ENCODE results near the gene BACH1. TPM values are rescaled to one million over a fixed set of nuclear protein-coding genes. Genes with fewer than 3 reads are reported as not detected.

The BACH1 gene
- polyA plus RNA-seq, 1 of the 3 experiments (the other 2 are of a cell fraction): 18.1 TPM

GRCh38 chr21:29365661-29366265 is 67.0 kb downstream of the BACH1 start:
- H3K9ac ChIP-seq: no peak overlapping the region
- WGBS (ENCODE audit: low lambda C conversion rate): 95% methylated on average over 8 of the region's 8 CpGs
- no peak for DNase-seq
- no peak overlapping the region for H3K4me2 ChIP-seq
- ChIA-PET POLR2A (no interaction called here), CTCF (interaction anchor here (1.2 to 1.9 kb wide), 5 partner anchors 8 to 276 kb away, joined by 3 to 8 read pairs (median 7); no protein-coding TSS in a partner anchor)
- TF ChIP-seq MEF2A (IDR thresholded peaks at IDR 0.05; ENCODE audit: borderline replicate concordance, low read depth): no peak
- no peak for TF ChIP-seq RXRA (IDR thresholded peaks at IDR 0.05; ENCODE audit: borderline replicate concordance, low read depth)
- TF ChIP-seq, protein P1, sequence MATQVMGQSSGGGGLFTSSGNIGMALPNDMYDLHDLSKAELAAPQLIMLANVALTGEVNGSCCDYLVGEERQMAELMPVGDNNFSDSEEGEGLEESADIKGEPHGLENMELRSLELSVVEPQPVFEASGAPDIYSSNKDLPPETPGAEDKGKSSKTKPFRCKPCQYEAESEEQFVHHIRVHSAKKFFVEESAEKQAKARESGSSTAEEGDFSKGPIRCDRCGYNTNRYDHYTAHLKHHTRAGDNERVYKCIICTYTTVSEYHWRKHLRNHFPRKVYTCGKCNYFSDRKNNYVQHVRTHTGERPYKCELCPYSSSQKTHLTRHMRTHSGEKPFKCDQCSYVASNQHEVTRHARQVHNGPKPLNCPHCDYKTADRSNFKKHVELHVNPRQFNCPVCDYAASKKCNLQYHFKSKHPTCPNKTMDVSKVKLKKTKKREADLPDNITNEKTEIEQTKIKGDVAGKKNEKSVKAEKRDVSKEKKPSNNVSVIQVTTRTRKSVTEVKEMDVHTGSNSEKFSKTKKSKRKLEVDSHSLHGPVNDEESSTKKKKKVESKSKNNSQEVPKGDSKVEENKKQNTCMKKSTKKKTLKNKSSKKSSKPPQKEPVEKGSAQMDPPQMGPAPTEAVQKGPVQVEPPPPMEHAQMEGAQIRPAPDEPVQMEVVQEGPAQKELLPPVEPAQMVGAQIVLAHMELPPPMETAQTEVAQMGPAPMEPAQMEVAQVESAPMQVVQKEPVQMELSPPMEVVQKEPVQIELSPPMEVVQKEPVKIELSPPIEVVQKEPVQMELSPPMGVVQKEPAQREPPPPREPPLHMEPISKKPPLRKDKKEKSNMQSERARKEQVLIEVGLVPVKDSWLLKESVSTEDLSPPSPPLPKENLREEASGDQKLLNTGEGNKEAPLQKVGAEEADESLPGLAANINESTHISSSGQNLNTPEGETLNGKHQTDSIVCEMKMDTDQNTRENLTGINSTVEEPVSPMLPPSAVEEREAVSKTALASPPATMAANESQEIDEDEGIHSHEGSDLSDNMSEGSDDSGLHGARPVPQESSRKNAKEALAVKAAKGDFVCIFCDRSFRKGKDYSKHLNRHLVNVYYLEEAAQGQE (IDR thresholded peaks at IDR 0.05; ENCODE audit: low read depth, low read length): no peak
- no peaks in the 10 kb centered on the region for H3K27me3 ChIP-seq (ENCODE audit: insufficient read depth)
- peaks cover 2 to 33% of the 10 kb centered on the region in 2 experiments for H3K36me3 ChIP-seq (replicated peaks in 1 of 2; ENCODE audit: control insufficient read depth in 1 of 2, insufficient read depth in 2 of 2, low read length in 1 of 2)
- H3K4me3 ChIP-seq (ENCODE audit: low read depth in 2 of 2, low read length in 1 of 2): no peak overlapping the region
- H3K79me2 ChIP-seq (ENCODE audit: insufficient read depth): no peaks in the 10 kb centered on the region
- no peak overlapping the region for H3K27ac ChIP-seq (ENCODE audit: low read depth in 2 of 2, low read length in 1 of 2)
- no peak overlapping the region for H2AFZ ChIP-seq (ENCODE audit: low read depth)
- H3K9me2 ChIP-seq: no peaks in the 10 kb centered on the region
- no peaks in the 10 kb centered on the region for H3F3A ChIP-seq (replicated peaks; ENCODE audit: insufficient read depth)
- H3K4me1 ChIP-seq (ENCODE audit: control insufficient read depth in 1 of 2, insufficient read depth in 2 of 2, low read depth in 1 of 2, low read length in 1 of 2): no peaks in the 10 kb centered on the region
- H4K20me1 ChIP-seq (ENCODE audit: insufficient read depth): no peaks in the 10 kb centered on the region
- no peaks in the 10 kb centered on the region for H3K9me3 ChIP-seq

DNA sequence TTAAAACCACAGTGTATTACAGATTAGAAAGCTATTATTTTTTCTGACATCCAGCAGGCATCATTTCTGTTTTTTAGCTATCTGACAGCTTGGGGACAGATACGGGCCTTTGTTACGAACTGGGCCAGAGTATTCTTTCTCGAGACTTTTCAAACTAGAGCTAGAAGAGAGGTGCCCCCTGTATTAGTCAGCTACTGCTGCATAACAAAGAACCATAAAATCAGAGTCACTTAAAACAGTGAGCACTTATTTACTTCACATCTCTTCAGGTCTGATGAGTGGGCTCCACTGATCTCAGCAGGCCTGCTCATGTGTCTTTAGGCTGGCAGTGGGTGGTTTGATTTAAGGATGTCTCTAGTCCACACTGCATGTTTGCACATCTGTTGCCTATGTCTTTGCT is 67.8 kb downstream of the BACH1 start:
- no peaks in the 10 kb centered on the region for H3F3A ChIP-seq (replicated peaks; ENCODE audit: insufficient read depth)
- H3K36me3 ChIP-seq (replicated peaks in 1 of 2; ENCODE audit: control insufficient read depth in 1 of 2, insufficient read depth in 2 of 2, low read length in 1 of 2): peaks cover 2 to 36% of the 10 kb centered on the region in 2 experiments
- H3K79me2 ChIP-seq (ENCODE audit: insufficient read depth): no peaks in the 10 kb centered on the region
- POLR2A ChIA-PET: no interaction called here
- H3K9ac ChIP-seq: no peak overlapping the region
- no peaks in the 10 kb centered on the region for H3K9me3 ChIP-seq
- no peak overlapping the region for H3K27ac ChIP-seq (ENCODE audit: low read depth in 2 of 2, low read length in 1 of 2)
- no peak overlapping the region for H2AFZ ChIP-seq (ENCODE audit: low read depth)
- CTCF ChIA-PET: interaction anchor here (1.5 to 1.9 kb wide), 2 partner anchors 268 to 277 kb away, joined by 3 to 7 read pairs; no protein-coding TSS in a partner anchor
- no peaks in the 10 kb centered on the region for H3K4me1 ChIP-seq (ENCODE audit: control insufficient read depth in 1 of 2, insufficient read depth in 2 of 2, low read depth in 1 of 2, low read length in 1 of 2)
- no peaks in the 10 kb centered on the region for H3K27me3 ChIP-seq (ENCODE audit: insufficient read depth)
- no peak overlapping the region for H3K4me2 ChIP-seq
- no peak for DNase-seq
- H3K4me3 ChIP-seq (ENCODE audit: low read depth in 2 of 2, low read length in 1 of 2): no peak overlapping the region
- TF ChIP-seq FOXM1 (IDR thresholded peaks at IDR 0.05; ENCODE audit: low read depth) (no peak), RCOR1 (IDR thresholded peaks at IDR 0.05; ENCODE audit: low read length) (no peak), SMC3 (IDR thresholded peaks at IDR 0.05; ENCODE audit: low read depth, low read length) (no peak), MAX (IDR thresholded peaks at IDR 0.05; ENCODE audit: low read depth) (no peak), RXRA (IDR thresholded peaks at IDR 0.05; ENCODE audit: borderline replicate concordance, low read depth) (no peak), MEF2A (IDR thresholded peaks at IDR 0.05; ENCODE audit: borderline replicate concordance, low read depth) (no peak), CHD2 (IDR thresholded peaks at IDR 0.05; ENCODE audit: low read length, partially characterized antibody) (no peak), TCF12 (IDR thresholded peaks at IDR 0.05) (no peak), MXI1 (IDR thresholded peaks at IDR 0.05; ENCODE audit: low read depth, low read length) (no peak)
- TF ChIP-seq, protein P2, sequence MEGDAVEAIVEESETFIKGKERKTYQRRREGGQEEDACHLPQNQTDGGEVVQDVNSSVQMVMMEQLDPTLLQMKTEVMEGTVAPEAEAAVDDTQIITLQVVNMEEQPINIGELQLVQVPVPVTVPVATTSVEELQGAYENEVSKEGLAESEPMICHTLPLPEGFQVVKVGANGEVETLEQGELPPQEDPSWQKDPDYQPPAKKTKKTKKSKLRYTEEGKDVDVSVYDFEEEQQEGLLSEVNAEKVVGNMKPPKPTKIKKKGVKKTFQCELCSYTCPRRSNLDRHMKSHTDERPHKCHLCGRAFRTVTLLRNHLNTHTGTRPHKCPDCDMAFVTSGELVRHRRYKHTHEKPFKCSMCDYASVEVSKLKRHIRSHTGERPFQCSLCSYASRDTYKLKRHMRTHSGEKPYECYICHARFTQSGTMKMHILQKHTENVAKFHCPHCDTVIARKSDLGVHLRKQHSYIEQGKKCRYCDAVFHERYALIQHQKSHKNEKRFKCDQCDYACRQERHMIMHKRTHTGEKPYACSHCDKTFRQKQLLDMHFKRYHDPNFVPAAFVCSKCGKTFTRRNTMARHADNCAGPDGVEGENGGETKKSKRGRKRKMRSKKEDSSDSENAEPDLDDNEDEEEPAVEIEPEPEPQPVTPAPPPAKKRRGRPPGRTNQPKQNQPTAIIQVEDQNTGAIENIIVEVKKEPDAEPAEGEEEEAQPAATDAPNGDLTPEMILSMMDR (IDR thresholded peaks at IDR 0.05): no peak
- WGBS (ENCODE audit: low lambda C conversion rate): 97% methylated on average over 3 of the region's 3 CpGs
- no peaks in the 10 kb centered on the region for H3K9me2 ChIP-seq
- H4K20me1 ChIP-seq (ENCODE audit: insufficient read depth): no peaks in the 10 kb centered on the region
